Tibial artery (tissue), 4 donors: ENCODE measurements around the gene USP3.

ENCODE experiments used
- DNase-seq, 2 donors: peaks; one replicate each; pipeline ENCODE4 v3.0.0-alpha.2; 2019
- H3K27ac ChIP-seq, 2 donors: fragments of 200-600 bp; sonication (generic) in 1 of 2; 1 replicate in 1 of 2; 2 replicates in 1 of 2; pipeline ENCODE4 v1.5.1; 2018 to 2019; ENCODE audit warnings: mild to moderate bottlenecking in 1 of 2
- H3K27me3 ChIP-seq, 2 donors: fragments of 200-600 bp; sonication (generic) in 1 of 2; one replicate each; pipeline versions ENCODE4 v1.5.1 to v1.6.0; 2016 to 2019
- H3K36me3 ChIP-seq, 3 donors: fragments of 200-600 bp; sonication (generic) in 2 of 3; one replicate each; pipeline ENCODE4 v1.5.1; 2016 to 2019; ENCODE audit warnings: mild to moderate bottlenecking in 2 of 3
- H3K4me1 ChIP-seq, 4 donors: fragments of 200-600 bp; sonication (generic) in 2 of 4; 1 replicate in 3 of 4; 2 replicates in 1 of 4; pipeline ENCODE4 v1.5.1; 2016 to 2019
- H3K4me3 ChIP-seq, 2 donors: fragments of 200-600 bp; sonication (generic) in 1 of 2; 1 replicate in 1 of 2; 2 replicates in 1 of 2; pipeline ENCODE4 v1.5.1; 2018 to 2019; ENCODE audit warnings: mild to moderate bottlenecking in 2 of 2
- H3K9me3 ChIP-seq, 3 donors: fragments of 200-600 bp; sonication (generic) in 1 of 3; one replicate each; pipeline ENCODE4 v1.5.1; 2016 to 2019
- intact Hi-C: fragments of 100-400 bp; cut with DNase I; formaldehyde crosslinking; loops from one replicate; pipeline ENCODE4 v1.15.0; 2023; ENCODE audit warnings: low total_unique reads
- TF ChIP-seq, protein P1 (sequence below), 2 experiments: fragments of 200-600 bp in 1 of 2; fragments of 450-650 bp in 1 of 2; IDR thresholded peaks; one replicate each; pipeline ENCODE4 v1.5.1; 2017 to 2019; ENCODE audit warnings: antibody characterized with exemption in 2 of 2, mild to moderate bottlenecking in 1 of 2, moderate library complexity in 1 of 2

The USP3 gene, protein sequence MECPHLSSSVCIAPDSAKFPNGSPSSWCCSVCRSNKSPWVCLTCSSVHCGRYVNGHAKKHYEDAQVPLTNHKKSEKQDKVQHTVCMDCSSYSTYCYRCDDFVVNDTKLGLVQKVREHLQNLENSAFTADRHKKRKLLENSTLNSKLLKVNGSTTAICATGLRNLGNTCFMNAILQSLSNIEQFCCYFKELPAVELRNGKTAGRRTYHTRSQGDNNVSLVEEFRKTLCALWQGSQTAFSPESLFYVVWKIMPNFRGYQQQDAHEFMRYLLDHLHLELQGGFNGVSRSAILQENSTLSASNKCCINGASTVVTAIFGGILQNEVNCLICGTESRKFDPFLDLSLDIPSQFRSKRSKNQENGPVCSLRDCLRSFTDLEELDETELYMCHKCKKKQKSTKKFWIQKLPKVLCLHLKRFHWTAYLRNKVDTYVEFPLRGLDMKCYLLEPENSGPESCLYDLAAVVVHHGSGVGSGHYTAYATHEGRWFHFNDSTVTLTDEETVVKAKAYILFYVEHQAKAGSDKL

DNA sequence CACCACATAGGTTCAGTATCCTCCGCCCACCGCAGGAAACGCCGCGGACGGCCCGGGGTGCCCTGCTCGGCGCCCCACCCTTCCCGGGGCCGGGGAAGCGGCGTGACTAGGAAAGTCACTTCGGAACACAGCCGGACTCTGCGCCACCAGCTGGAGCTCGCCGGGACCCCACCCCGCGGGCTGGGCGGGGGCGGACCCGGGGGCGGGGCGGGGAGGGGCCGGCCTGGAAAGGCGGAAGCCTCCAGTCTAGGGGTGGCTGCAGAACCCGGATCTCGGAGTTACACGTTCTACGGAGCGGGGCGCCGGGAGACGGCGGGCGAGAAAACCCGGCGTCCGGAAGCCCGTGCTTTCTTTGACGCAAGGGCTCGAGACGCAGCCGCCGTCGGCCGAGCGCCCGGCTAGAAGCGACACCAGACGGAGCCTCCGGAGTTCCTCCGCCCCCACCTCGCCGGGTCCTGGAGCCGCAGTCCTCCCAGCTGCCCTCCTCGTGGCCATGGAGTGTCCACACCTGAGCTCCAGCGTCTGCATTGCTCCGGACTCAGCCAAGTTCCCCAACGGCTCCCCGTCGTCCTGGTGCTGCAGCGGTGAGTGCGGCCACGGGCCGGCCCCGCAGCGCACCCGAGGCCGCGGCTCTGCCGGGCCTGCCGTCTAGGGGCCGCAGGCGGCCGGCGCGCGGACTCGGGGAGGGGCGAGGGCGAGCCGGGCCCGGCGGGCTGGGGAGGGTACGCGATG, at the start of gene USP3:
TSS of gene USP3 (plus strand) at position 347 of the 732 bp plus-strand sequence. CDS start at position 494, 147 bp downstream.
- peaks cover 0 to 69% (median 47%) of the 10 kb centered on the region in 4 donors for H3K4me1 ChIP-seq
- H3K27ac ChIP-seq, result peak within 1 kb of the TSS; percentile 89 to 98
- intact Hi-C loops, result loop anchor here (5.0 kb wide), 1 partner anchor 93 kb away; the partner anchor contains the start of gene FBXL22
- H3K4me3 ChIP-seq, result peak within 1 kb of the TSS; percentile 84 to 93
- peak; percentile 93 to 98 for DNase-seq
- no peaks in the 10 kb centered on the region for H3K36me3 ChIP-seq
- TF ChIP-seq, protein P1, sequence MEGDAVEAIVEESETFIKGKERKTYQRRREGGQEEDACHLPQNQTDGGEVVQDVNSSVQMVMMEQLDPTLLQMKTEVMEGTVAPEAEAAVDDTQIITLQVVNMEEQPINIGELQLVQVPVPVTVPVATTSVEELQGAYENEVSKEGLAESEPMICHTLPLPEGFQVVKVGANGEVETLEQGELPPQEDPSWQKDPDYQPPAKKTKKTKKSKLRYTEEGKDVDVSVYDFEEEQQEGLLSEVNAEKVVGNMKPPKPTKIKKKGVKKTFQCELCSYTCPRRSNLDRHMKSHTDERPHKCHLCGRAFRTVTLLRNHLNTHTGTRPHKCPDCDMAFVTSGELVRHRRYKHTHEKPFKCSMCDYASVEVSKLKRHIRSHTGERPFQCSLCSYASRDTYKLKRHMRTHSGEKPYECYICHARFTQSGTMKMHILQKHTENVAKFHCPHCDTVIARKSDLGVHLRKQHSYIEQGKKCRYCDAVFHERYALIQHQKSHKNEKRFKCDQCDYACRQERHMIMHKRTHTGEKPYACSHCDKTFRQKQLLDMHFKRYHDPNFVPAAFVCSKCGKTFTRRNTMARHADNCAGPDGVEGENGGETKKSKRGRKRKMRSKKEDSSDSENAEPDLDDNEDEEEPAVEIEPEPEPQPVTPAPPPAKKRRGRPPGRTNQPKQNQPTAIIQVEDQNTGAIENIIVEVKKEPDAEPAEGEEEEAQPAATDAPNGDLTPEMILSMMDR (IDR thresholded peaks at IDR 0.05), result peak; percentile 35 to 59
- no peaks in the 10 kb centered on the region for H3K9me3 ChIP-seq
- no peaks in the 10 kb centered on the region for H3K27me3 ChIP-seq

DNA sequence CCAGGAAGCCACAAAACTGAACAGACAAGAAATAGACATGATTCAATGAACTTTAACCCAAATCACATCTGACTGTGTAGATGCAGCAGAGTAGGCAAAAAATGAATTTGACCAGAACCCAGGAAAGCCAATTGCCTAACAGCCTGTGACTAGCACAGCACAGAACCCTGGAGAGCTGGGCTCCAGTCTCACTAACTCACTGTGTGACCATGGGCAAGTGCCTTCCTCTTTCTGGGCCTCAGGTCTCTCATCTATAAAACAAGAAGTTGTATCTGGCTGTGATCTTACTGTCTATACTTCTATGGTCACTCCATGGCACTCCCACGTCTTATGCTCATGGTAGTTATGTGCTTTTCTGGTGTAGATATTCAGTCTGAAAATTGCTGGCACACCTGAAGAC, 48.1 kb upstream of the USP3 start:
- Histone ChIP-seq H3K27me3 (no peaks in the 10 kb centered on the region), H3K9me3 (no peaks in the 10 kb centered on the region), H3K27ac (no peak overlapping the region), H3K4me1 (peaks cover 0 to 4% (median under 1%) of the 10 kb centered on the region in 4 donors), H3K4me3 (no peak overlapping the region), H3K36me3 (no peaks in the 10 kb centered on the region)
- intact Hi-C loops, result no loop called here
- TF ChIP-seq, protein P1 (IDR thresholded peaks at IDR 0.05), result no peak
- DNase-seq, result peak; percentile 34 to 40

DNA sequence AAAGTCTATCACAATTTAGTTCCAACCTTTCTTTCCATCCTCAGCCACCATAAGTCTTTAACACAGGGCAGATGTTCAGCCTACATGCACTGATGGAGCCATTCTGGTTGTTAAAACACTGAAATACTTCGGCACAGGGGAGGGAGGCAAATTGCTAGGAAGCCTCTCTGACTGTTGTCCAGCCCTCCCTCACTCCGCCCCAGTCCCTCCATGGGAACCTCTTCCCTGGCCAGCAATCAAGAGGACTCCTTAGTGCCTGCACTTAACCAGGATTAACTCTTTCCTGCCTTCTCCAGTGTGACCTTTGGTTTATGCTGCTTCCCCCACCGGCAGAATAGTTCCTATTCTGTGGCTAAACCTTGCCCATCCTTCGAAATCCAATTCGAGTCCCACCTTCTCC, 47.0 kb upstream of the USP3 start:
- H3K4me1 ChIP-seq, result peaks cover 0 to 15% (median 4%) of the 10 kb centered on the region in 4 donors
- H3K9me3 ChIP-seq, result no peaks in the 10 kb centered on the region
- no peaks in the 10 kb centered on the region for H3K27me3 ChIP-seq
- TF ChIP-seq, protein P1 (IDR thresholded peaks at IDR 0.05), result no peak
- no peak overlapping the region for H3K27ac ChIP-seq
- peak in 1 of 2 donors; percentile 11 for DNase-seq
- no peak overlapping the region for H3K4me3 ChIP-seq
- intact Hi-C loops, result no loop called here
- no peaks in the 10 kb centered on the region for H3K36me3 ChIP-seq

DNA sequence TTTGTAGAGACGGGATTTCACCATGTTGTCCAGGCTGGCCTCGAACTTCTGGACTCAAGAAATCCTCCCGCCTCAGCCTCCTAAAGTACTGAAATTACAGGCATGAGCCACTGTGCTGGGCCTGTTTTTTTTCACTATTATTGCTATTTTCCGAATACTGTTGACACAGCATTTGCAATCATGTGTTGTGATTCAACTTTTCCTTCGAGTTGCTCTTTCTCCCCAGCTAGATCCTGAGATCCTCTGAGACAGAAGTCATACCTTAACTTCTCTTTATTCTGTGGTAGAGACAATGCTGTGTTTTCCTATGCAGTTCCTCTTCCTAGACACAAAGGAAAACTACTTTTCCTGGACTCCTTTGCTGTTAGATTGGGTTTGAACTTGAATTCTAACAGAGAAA, 46.4 kb upstream of the USP3 start:
- intact Hi-C loops, result no loop called here
- Histone ChIP-seq H3K27me3 (no peaks in the 10 kb centered on the region), H3K27ac (no peak overlapping the region), H3K4me3 (no peak overlapping the region), H3K9me3 (no peaks in the 10 kb centered on the region), H3K4me1 (peaks cover 0 to 18% (median 4%) of the 10 kb centered on the region in 4 donors), H3K36me3 (no peaks in the 10 kb centered on the region)
- TF ChIP-seq, protein P1 (IDR thresholded peaks at IDR 0.05), result no peak
- DNase-seq, result peak in 1 of 2 donors; percentile 5

DNA sequence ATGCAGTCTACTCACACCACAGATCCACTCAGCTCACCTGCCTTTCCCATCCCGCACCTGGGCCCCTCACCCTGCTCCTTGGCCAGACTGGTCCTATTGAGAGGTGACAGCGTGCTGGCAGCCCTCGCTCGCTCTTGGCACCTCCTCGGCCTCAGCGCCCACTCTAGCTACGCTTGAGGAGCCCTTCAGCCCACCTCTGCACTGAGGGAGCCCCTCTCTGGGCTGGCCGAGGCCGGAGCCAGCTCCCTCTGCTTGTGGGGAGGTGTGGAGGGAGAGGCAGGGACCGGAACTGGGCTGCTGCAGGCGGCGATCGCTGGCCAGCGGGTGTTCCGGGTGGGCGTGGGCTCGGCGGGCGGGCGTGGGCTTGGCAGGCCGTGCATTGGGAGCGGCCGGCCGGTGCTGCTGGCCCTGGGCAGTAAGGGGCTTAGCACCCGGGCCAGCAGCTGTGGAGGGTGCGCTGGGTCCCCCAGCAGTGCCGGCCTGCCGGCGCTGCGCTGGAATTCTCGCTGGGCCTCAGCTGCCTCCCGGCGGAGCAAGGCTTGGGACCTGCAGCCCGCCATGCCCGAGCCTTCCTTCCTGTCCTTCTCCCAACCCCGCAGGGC, 45.5 kb upstream of the USP3 start:
- intact Hi-C loops, result no loop called here
- peak in 1 of 2 donors; percentile 53 for DNase-seq
- no peaks in the 10 kb centered on the region for H3K9me3 ChIP-seq
- H3K27me3 ChIP-seq, result no peaks in the 10 kb centered on the region
- H3K27ac ChIP-seq, result no peak overlapping the region
- TF ChIP-seq, protein P1 (IDR thresholded peaks at IDR 0.05), result no peak
- no peak overlapping the region for H3K4me3 ChIP-seq
- peaks cover 0 to 18% (median 4%) of the 10 kb centered on the region in 4 donors for H3K4me1 ChIP-seq
- H3K36me3 ChIP-seq, result no peaks in the 10 kb centered on the region
